ENCODE data around the gene ATP5F1E. TPM values are rescaled to one million over a fixed set of nuclear protein-coding genes. Genes with fewer than 3 reads are reported as not detected.

The ATP5F1E gene
- total RNA-seq, 1 experiment from 2014 or later = 52.7 TPM

DNA sequence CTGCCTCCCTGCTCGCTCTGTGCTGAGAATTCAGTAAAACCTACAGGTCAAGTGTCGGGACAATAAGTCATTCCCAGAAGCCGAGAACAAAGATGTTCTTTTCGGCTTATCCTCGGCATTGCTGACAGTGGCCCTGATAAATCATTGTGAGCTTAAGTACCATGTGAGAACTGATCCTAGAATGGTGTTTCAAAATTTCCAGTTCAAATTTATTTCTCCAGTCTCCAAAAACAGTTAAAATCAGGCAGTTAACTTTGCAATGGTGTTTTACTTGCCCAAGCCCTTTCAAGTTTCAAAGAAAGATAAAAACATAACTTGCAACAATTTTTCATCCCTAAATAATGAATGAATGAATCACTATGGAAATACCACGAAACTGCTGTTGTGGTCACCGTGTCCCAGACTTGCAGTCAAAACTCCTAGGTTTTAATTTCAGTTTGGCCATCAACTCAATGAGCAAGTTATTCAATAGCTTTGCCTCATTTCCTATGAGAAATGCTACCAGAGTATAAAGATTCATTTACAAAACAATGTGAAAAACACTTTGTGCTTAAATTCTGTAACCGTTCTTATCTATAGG, 4.3 kb downstream of the ATP5F1E start:
- Histone ChIP-seq H4K8ac (replicated peaks; ENCODE audit: insufficient read length, low read depth, low read length) (no peak overlapping the region), H3K27ac (ENCODE audit: insufficient read length, low read depth, low read length) (no peak overlapping the region), H3K23ac (ENCODE audit: insufficient read length, low read depth, low read length) (no peak overlapping the region), H2BK12ac (ENCODE audit: insufficient read length, low read depth, low read length) (no peak overlapping the region), H2BK5ac (ENCODE audit: insufficient read length, low read length) (no peak overlapping the region), H4K91ac (ENCODE audit: insufficient read length, low read depth, low read length) (no peak overlapping the region), H2BK20ac (ENCODE audit: low read depth, low read length, poor library complexity, severe bottlenecking) (no peak overlapping the region), H4K20me1 (ENCODE audit: control insufficient read depth, insufficient read depth, insufficient read length) (no peaks in the 10 kb centered on the region), H2AK5ac (ENCODE audit: insufficient read length, low read length) (no peak overlapping the region), H3K18ac (ENCODE audit: insufficient read length, low read depth, low read length) (no peak overlapping the region), H3K4ac (ENCODE audit: low read depth, low read length) (no peak overlapping the region), H3K14ac (ENCODE audit: insufficient read depth, low read length) (no peak overlapping the region), H3T11ph (ENCODE audit: low read length) (no peak overlapping the region), H2AFZ (ENCODE audit: low read length) (no peak overlapping the region), H2BK120ac (ENCODE audit: low read depth, low read length, poor library complexity, severe bottlenecking) (no peak overlapping the region), H3K9me3 (ENCODE audit: control insufficient read depth, low read depth, low read length) (no peaks in the 10 kb centered on the region), H3K4me2 (ENCODE audit: insufficient read depth, insufficient read length, low read length) (no peak overlapping the region), H3K27me3 (ENCODE audit: insufficient read depth, low read length) (no peaks in the 10 kb centered on the region), H3K9ac (ENCODE audit: extremely low read depth, insufficient read length, low read length) (no peak overlapping the region), H3K79me1 (ENCODE audit: insufficient read depth, low read depth, low read length, poor library complexity, severe bottlenecking) (no peaks in the 10 kb centered on the region), H4K5ac (ENCODE audit: insufficient read length, low read depth, low read length) (no peak overlapping the region), H3K56ac (ENCODE audit: insufficient read length, low read depth, low read length) (no peak overlapping the region), H3K4me1 (ENCODE audit: insufficient read depth, low read length) (peaks cover 3% of the 10 kb centered on the region), H3K23me2 (ENCODE audit: insufficient read length, low read depth, low read length, poor library complexity, severe bottlenecking) (peaks cover 8% of the 10 kb centered on the region), H3K79me2 (ENCODE audit: insufficient read depth, low read length) (peaks cover 4% of the 10 kb centered on the region; the same call in 1 of the 2 replicates), H2BK15ac (ENCODE audit: low read depth, low read length) (no peak overlapping the region)
- Mint-ChIP-seq H3K27me3 (ENCODE audit: low read depth) (peaks cover 35% of the 10 kb centered on the region), H3K4me3 (no peak overlapping the region), H3K4me1 (peaks cover 30 to 44% of the 10 kb centered on the region in 2 experiments), H3K36me3 (ENCODE audit: insufficient read depth in 1 of 3, low read depth in 3 of 3) (peaks cover 33 to 76% (median 60%) of the 10 kb centered on the region in 3 experiments), H3K27ac (no peak overlapping the region), H3K9me3 (no peaks in the 10 kb centered on the region)
- TF ChIP-seq CTCF (conservative IDR thresholded peaks at IDR 0.05) = no peak
- no peak for DNase-seq
- no CpG with 5 or more reads among the region's 8 CpGs for WGBS (ENCODE audit: extremely low coverage, insufficient read length, low lambda C conversion rate)
